ENCODE data around the gene SORCS2. TPM values are rescaled to one million over a fixed set of nuclear protein-coding genes. Genes with fewer than 3 reads are reported as not detected.

SORCS2 gene
- total RNA-seq, 1 donor from 2014 or later: 7.2 TPM

- Histone ChIP-seq H3K27ac (no peak overlapping the region), H3K4me1 (no peaks in the 10 kb centered on the region), H3K4me3 (no peak overlapping the region), H3K36me3 (no peaks in the 10 kb centered on the region), H3K9me3 (no peaks in the 10 kb centered on the region), H3K27me3 (no peaks in the 10 kb centered on the region)
- ATAC-seq (no peak), DNase-seq (peak; percentile 47)
- TF ChIP-seq CTCF (IDR thresholded peaks at IDR 0.05): no peak
- intact Hi-C loops (cut with DNase I): no loop called here
Measured at GRCh38 chr4:7425124-7425523, 232.8 kb downstream of the SORCS2 start.

DNA sequence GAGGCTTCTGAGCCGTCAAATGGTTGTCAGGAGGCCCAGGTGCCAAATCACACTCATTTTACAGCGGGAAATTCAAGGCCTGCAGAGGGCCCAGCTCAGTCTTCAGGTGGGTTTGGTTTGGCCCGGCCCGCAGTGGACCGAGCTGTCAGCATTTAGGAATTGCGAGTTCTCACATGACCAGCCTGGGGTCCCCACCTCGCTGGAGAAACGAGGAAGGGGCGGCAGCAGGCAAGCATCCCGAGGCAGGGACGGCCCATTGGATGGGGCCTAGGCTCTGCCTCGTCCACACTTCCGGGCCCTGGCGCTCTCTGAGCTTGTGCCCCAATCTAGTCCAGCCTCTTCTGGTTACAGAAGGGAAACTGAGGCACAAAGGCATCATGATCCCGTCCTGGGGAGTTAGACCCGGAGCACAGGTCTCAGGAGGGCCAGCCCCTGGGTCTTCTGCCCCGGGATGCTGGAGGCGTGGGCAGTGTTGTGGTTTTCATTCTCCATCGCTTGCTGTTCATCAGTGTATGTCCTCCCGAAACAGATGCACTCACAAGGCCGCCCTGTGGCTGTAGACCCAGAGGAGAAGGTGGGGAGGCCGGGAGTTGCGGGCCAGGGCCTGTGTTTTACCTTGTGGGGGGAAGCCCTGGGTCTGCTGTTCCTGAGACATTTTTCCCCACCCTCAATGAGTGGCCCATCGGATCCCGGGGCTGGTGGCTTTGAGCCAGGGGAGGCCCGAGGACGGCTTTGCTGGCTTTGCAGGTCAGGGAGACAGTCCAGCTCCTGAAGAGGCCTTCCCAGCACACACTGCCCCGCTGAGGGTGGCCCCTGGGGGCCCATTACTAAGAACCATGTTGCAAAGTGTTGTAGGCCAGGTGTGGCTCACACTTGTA is 233.5 kb downstream of the SORCS2 start:
- Histone ChIP-seq H3K27me3 (no peaks in the 10 kb centered on the region), H3K4me1 (no peaks in the 10 kb centered on the region), H3K27ac (no peak overlapping the region), H3K9me3 (no peaks in the 10 kb centered on the region), H3K36me3 (no peaks in the 10 kb centered on the region), H3K4me3 (no peak overlapping the region)
- intact Hi-C loops (cut with DNase I): no loop called here
- DNase-seq: peak; percentile 40
- ATAC-seq: no peak
- TF ChIP-seq CTCF (IDR thresholded peaks at IDR 0.05): no peak

DNA sequence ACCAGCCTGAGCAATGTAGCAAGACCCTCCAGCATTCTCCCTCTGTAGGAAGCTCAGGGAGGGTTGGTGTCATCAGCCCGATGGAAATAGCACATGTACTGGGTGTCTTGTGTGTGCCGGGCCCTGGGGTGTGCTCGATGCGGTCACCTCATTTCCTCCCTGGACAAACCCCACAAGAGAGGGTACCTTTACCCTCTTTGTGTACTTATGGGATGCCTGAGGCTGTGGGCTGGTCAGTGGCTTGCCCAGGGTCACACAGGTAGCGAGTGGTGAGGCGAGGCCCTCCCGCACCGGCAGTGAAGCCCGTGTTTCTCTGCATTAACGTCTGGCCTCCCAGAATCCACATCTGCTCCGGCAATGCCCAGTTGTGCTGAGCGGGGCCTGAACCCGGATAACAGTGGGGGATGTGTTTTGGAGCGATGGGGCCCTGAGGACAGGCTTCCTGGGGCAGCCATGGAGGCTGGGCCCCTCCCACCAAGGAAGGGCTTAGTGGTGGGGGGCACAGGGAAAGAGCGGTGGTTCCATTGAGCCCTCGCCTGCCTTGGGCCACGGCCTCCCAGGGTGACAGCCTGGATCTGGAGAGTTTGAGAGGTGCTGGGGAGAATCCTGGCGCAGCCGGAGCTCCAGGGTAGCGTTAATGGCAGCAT is 234.3 kb downstream of the SORCS2 start:
- Histone ChIP-seq H3K9me3 (no peaks in the 10 kb centered on the region), H3K27ac (no peak overlapping the region), H3K27me3 (no peaks in the 10 kb centered on the region), H3K4me3 (no peak overlapping the region), H3K36me3 (no peaks in the 10 kb centered on the region), H3K4me1 (no peaks in the 10 kb centered on the region)
- TF ChIP-seq CTCF (IDR thresholded peaks at IDR 0.05): no peak
- no peak for ATAC-seq
- DNase-seq: peak; percentile 56
- intact Hi-C loops (cut with DNase I): no loop called here

DNA sequence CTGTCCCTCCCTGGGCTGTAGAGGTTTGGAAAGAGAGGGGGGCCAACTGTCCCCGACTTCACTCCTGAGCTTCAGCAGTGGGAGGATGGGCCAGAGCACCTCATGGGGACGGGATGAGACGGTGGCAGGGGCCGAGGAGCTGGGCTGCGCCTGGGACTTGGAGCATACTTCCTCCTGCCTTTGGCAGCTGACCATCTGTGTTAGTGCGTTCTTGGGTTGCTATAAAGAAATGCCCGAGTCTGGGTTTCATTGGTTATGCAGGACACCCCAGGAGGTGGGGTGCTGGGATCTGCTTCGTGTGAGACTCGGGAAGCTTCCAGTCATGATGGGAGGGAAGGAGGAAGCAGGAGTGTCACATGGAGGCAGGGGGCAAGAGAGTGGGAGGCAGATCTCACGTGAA is 235.0 kb downstream of the SORCS2 start:
- ATAC-seq: no peak
- TF ChIP-seq CTCF (IDR thresholded peaks at IDR 0.05): no peak
- Histone ChIP-seq H3K4me1 (no peaks in the 10 kb centered on the region), H3K36me3 (no peaks in the 10 kb centered on the region), H3K27ac (no peak overlapping the region), H3K9me3 (no peaks in the 10 kb centered on the region), H3K4me3 (no peak overlapping the region), H3K27me3 (no peaks in the 10 kb centered on the region)
- DNase-seq: peak; percentile 29
- intact Hi-C loops (cut with DNase I): no loop called here

DNA sequence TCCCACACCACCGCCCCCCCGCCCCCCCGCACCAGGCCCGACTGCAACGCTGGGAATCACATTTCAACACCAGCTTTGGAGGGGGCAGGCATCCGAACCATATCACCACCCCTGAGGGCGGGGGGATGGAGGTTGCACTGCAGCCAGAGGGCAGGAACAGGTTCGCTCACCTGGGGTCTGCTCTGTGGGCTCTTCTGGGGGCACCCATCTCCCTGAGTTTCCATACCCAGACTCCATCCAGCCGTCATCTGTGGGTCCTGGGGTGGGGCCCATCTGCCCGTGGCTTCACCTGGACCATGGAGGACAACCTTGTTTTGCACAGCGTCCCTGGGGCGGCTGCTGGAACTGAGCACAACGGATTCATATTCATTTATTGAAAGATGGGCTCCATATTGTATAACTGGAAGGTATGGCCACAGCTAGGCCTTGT is 235.5 kb downstream of the SORCS2 start:
- H3K27me3 ChIP-seq: no peaks in the 10 kb centered on the region
- no peak for ATAC-seq
- no peaks in the 10 kb centered on the region for H3K36me3 ChIP-seq
- DNase-seq: peak; percentile 40
- TF ChIP-seq CTCF (IDR thresholded peaks at IDR 0.05): no peak
- intact Hi-C loops (cut with DNase I): no loop called here
- H3K4me1 ChIP-seq: no peaks in the 10 kb centered on the region
- H3K27ac ChIP-seq: no peak overlapping the region
- no peak overlapping the region for H3K4me3 ChIP-seq
- H3K9me3 ChIP-seq: no peaks in the 10 kb centered on the region
